GM12878 (cell line): Measurements from ENCODE around the gene RGCC. TPM values are rescaled to one million over a fixed set of nuclear protein-coding genes. Genes with fewer than 3 reads are reported as not detected.

ENCODE experiments used
- ASH2L ChIP-seq: fragments of 300-600, 200-600 bp; sonication (generic); IDR thresholded peaks from 2 replicates; pipeline ENCODE4 v1.6.1; 2017; ENCODE audit warnings: low read depth, mild to moderate bottlenecking, borderline replicate concordance
- HDAC6 ChIP-seq: fragments of 200-600 bp; sonication (generic); IDR thresholded peaks from one replicate; pipeline ENCODE4 v1.8.0; 2017; ENCODE audit warnings: antibody characterized with exemption; ENCODE audit not compliant: unreplicated experiment
- LARP7 ChIP-seq: fragments of 450-650 bp; IDR thresholded peaks from 2 replicates; pipeline ENCODE4 v1.6.1; 2017; ENCODE audit warnings: mild to moderate bottlenecking
- MTA3 ChIP-seq: IDR thresholded peaks from 2 replicates; pipeline ENCODE4 v1.6.1; 2012; ENCODE audit warnings: low read length, inconsistent platforms, borderline replicate concordance
- NKRF ChIP-seq: fragments of 450-650 bp; conservative IDR thresholded peaks from 2 replicates; pipeline ENCODE4 v1.6.1; 2017; ENCODE audit warnings: mild to moderate bottlenecking, moderate library complexity
- NR2C1 ChIP-seq: fragments of 450-650 bp; IDR thresholded peaks from 2 replicates; pipeline ENCODE4 v1.6.1; 2017; ENCODE audit warnings: antibody characterized with exemption, mild to moderate bottlenecking, moderate library complexity
- NR2F1 ChIP-seq: fragments of 450-650 bp; conservative IDR thresholded peaks from 2 replicates; pipeline ENCODE4 v1.6.1; 2017; ENCODE audit warnings: mild to moderate bottlenecking
- PML ChIP-seq: IDR thresholded peaks from 2 replicates; pipeline ENCODE4 v1.6.1; 2012; ENCODE audit warnings: low read length, inconsistent platforms
- POLR2A ChIP-seq: IDR thresholded peaks from 2 replicates; pipeline ENCODE4 v1.6.1; 2011; ENCODE audit warnings: low read depth, mild to moderate bottlenecking, low read length
- POLR2AphosphoS5 ChIP-seq: IDR thresholded peaks from 2 replicates; pipeline ENCODE4 v1.6.1; 2011; ENCODE audit warnings: mild to moderate bottlenecking, low read length, inconsistent platforms
- POU2F2 ChIP-seq: IDR thresholded peaks from 3 replicates; pipeline ENCODE4 v1.6.1; 2011; ENCODE audit warnings: low read depth, mild to moderate bottlenecking, low read length, borderline replicate concordance
- SIN3A ChIP-seq: IDR thresholded peaks from 2 replicates; pipeline ENCODE4 v1.6.1; 2012; ENCODE audit warnings: low read depth, low read length, improper control_type of control experiment
- SMARCA5 ChIP-seq: fragments of 450-650 bp; IDR thresholded peaks from 2 replicates; pipeline ENCODE4 v1.6.1; 2017; ENCODE audit warnings: mild to moderate bottlenecking
- SRF ChIP-seq, 2 experiments: IDR thresholded peaks; 2 replicates each; pipeline ENCODE4 v1.6.1; 2011; ENCODE audit warnings: low read depth in 2 of 2, low read length in 2 of 2, mild to moderate bottlenecking in 1 of 2, moderate library complexity in 1 of 2
- TAF1 ChIP-seq: IDR thresholded peaks from 2 replicates; pipeline ENCODE4 v1.6.1; 2011; ENCODE audit warnings: mild to moderate bottlenecking, low read depth, low read length, borderline replicate concordance
- TCF3 ChIP-seq: IDR thresholded peaks from 2 replicates; pipeline ENCODE4 v1.6.1; 2012; ENCODE audit warnings: low read depth, mild to moderate bottlenecking, low read length, borderline replicate concordance; ENCODE audit not compliant: insufficient read depth
- USF1 ChIP-seq: IDR thresholded peaks from 2 replicates; pipeline ENCODE4 v1.6.1; 2011; ENCODE audit warnings: borderline replicate concordance, low read depth, mild to moderate bottlenecking, moderate library complexity, mixed read lengths, low read length; ENCODE audit not compliant: insufficient read depth; ENCODE audit errors: extremely low read length
- ZBED1 ChIP-seq: IDR thresholded peaks from 2 replicates; pipeline ENCODE4 v1.6.1; 2016; ENCODE audit warnings: borderline replicate concordance
- ZNF384 ChIP-seq: IDR thresholded peaks from 2 replicates; pipeline ENCODE4 v1.6.1; 2012; ENCODE audit warnings: low read depth, mild to moderate bottlenecking, low read length, improper control_type of control experiment, borderline replicate concordance
- ZNF622 ChIP-seq: fragments of 450-650 bp; IDR thresholded peaks from 2 replicates; pipeline ENCODE4 v1.6.1; 2017; ENCODE audit warnings: mild to moderate bottlenecking, inconsistent platforms
- polyA plus RNA-seq, 11 experiments: library from polyadenylated mRNA; depleted of rRNA in 4 of 11; unstranded in 6 of 11; stranded (reverse) in 5 of 11; fragments of >200 nt; fragmentation: Nextera tagmentation in 4 of 11; fragmentation: Illumina TruSeq in 1 of 11; extraction: Ambion mirVana in 4 of 11; extraction: Trizol in 1 of 11; gene quantifications; 1 replicate in 1 of 11; 2 replicates in 10 of 11; pipeline versions ENCODE4 v1.2.1 to v1.2.3, GENCODE V29; 2011 to 2016; ENCODE audit warnings: inconsistent platforms in 2 of 11, missing spikeins in 2 of 11, low read depth in 1 of 11
- total RNA-seq, 4 experiments: library from RNA; depleted of rRNA in 3 of 4; stranded (reverse); fragments of >200 nt in 3 of 4; fragmentation: Illumina TruSeq in 1 of 4; extraction: Trizol in 1 of 4; gene quantifications; 2 replicates each; pipeline versions ENCODE4 v1.2.1 to v1.2.3, GENCODE V29; 2013 to 2021
- TF ChIP-seq, protein P1 (sequence below): IDR thresholded peaks from 2 replicates; pipeline ENCODE4 v1.6.1; 2011; ENCODE audit warnings: mild to moderate bottlenecking, low read depth, low read length, moderate library complexity; ENCODE audit not compliant: insufficient replicate concordance
- TF ChIP-seq, protein P2 (sequence below): fragments of 150-350 bp; IDR thresholded peaks from 2 replicates; pipeline ENCODE4 v1.6.1; 2014; ENCODE audit warnings: mild to moderate bottlenecking, low read depth, low read length
- TF ChIP-seq, protein P3 (sequence below): fragments of 450-650 bp; IDR thresholded peaks from 2 replicates; pipeline ENCODE4 v1.6.1; 2014; ENCODE audit warnings: mild to moderate bottlenecking

RGCC gene
- total and polyA plus RNA-seq, 10 of the 15 experiments (the other 5 are each of a cell fraction or from before 2014, with no cell fraction given): 0.41 to 19.4 (median 9.9) TPM

GRCh38 chr13:41465241-41465847 is 8.0 kb downstream of the RGCC start (continued):
- peak; percentile 98 for TF ChIP-seq TCF3
- TF ChIP-seq SIN3A: no peak
- TF ChIP-seq, protein P1, sequence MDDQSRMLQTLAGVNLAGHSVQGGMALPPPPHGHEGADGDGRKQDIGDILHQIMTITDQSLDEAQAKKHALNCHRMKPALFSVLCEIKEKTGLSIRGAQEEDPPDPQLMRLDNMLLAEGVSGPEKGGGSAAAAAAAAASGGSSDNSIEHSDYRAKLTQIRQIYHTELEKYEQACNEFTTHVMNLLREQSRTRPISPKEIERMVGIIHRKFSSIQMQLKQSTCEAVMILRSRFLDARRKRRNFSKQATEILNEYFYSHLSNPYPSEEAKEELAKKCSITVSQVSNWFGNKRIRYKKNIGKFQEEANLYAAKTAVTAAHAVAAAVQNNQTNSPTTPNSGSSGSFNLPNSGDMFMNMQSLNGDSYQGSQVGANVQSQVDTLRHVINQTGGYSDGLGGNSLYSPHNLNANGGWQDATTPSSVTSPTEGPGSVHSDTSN: peak; percentile 66
- TF ChIP-seq USF1: no peak
- peak; percentile 24; the same call in 1 of the 2 replicates for TF ChIP-seq ZBED1
- TF ChIP-seq ZNF622: no peak
- TF ChIP-seq NR2F1: peak; percentile 89
- TF ChIP-seq HDAC6: no peak
- TF ChIP-seq ZNF384: no peak
- TF ChIP-seq, protein P2, sequence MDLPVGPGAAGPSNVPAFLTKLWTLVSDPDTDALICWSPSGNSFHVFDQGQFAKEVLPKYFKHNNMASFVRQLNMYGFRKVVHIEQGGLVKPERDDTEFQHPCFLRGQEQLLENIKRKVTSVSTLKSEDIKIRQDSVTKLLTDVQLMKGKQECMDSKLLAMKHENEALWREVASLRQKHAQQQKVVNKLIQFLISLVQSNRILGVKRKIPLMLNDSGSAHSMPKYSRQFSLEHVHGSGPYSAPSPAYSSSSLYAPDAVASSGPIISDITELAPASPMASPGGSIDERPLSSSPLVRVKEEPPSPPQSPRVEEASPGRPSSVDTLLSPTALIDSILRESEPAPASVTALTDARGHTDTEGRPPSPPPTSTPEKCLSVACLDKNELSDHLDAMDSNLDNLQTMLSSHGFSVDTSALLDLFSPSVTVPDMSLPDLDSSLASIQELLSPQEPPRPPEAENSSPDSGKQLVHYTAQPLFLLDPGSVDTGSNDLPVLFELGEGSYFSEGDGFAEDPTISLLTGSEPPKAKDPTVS: no peak
- TF ChIP-seq MTA3: no peak
- no peak for TF ChIP-seq NKRF
- peak; percentile 81 for TF ChIP-seq POLR2A
- TF ChIP-seq TAF1: peak; percentile 82; the same call in 1 of the 2 replicates
- peak; percentile 55; the same call in 2 of the 3 replicates for TF ChIP-seq POU2F2
- no peak for TF ChIP-seq LARP7
- TF ChIP-seq NR2C1: no peak
- peak; percentile 51; the same call in 1 of the 2 replicates for TF ChIP-seq ASH2L
- TF ChIP-seq SMARCA5: no peak
- TF ChIP-seq POLR2AphosphoS5: peak; percentile 64; the same call in 1 of the 2 replicates
- TF ChIP-seq, protein P3, sequence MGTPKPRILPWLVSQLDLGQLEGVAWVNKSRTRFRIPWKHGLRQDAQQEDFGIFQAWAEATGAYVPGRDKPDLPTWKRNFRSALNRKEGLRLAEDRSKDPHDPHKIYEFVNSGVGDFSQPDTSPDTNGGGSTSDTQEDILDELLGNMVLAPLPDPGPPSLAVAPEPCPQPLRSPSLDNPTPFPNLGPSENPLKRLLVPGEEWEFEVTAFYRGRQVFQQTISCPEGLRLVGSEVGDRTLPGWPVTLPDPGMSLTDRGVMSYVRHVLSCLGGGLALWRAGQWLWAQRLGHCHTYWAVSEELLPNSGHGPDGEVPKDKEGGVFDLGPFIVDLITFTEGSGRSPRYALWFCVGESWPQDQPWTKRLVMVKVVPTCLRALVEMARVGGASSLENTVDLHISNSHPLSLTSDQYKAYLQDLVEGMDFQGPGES: no peak
- no peak for TF ChIP-seq PML
- TF ChIP-seq SRF (IDR thresholded peaks at IDR 0.05; ENCODE audit: low read depth in 2 of 2, low read length in 2 of 2): no peak
